HEK293 (cell line): ENCODE measurements around the gene PHETA1.

Experiments
- CTCF ChIP-seq: fragments of 450-650 bp; formaldehyde crosslinking; IDR thresholded peaks from 2 replicates; pipeline ENCODE4 v1.5.1; 2016; ENCODE audit warnings: missing biosample characterization, missing genetic modification characterization
- MEIS1 ChIP-seq: sonication (generic); formaldehyde crosslinking; IDR thresholded peaks from 2 replicates; pipeline ENCODE4 v1.8.1; 2022; ENCODE audit warnings: missing genetic modification reagents, mild to moderate bottlenecking, borderline replicate concordance
- OSR2 ChIP-seq: fragments of 450-650 bp; formaldehyde crosslinking; IDR thresholded peaks from 2 replicates; pipeline ENCODE4 v1.5.1; 2016; ENCODE audit warnings: missing biosample characterization, missing genetic modification characterization
- PRDM4 ChIP-seq: fragments of 450-650 bp; formaldehyde crosslinking; IDR thresholded peaks from 2 replicates; pipeline ENCODE4 v1.5.1; 2017; ENCODE audit warnings: missing biosample characterization, missing genetic modification characterization
- PRDM6 ChIP-seq: fragments of 450-650 bp; formaldehyde crosslinking; IDR thresholded peaks from 2 replicates; pipeline ENCODE4 v1.5.1; 2017; ENCODE audit warnings: missing biosample characterization, missing genetic modification characterization
- REST ChIP-seq: fragments of 450-650 bp; formaldehyde crosslinking; IDR thresholded peaks from 2 replicates; pipeline ENCODE4 v1.5.1; 2016; ENCODE audit warnings: missing biosample characterization, missing genetic modification characterization
- SCRT1 ChIP-seq: fragments of 450-650 bp; formaldehyde crosslinking; IDR thresholded peaks from 2 replicates; pipeline ENCODE4 v1.5.1; 2016; ENCODE audit warnings: missing biosample characterization, missing genetic modification characterization, borderline replicate concordance
- TRIM28 ChIP-seq: IDR thresholded peaks from 2 replicates; pipeline ENCODE4 v1.6.1; 2011; ENCODE audit warnings: low read length, control low read depth, borderline replicate concordance
- ZBTB10 ChIP-seq: fragments of 450-650 bp; formaldehyde crosslinking; IDR thresholded peaks from 2 replicates; pipeline ENCODE4 v1.5.1; 2016; ENCODE audit warnings: missing biosample characterization, missing genetic modification characterization
- ZBTB48 ChIP-seq: fragments of 450-650 bp; formaldehyde crosslinking; IDR thresholded peaks from 2 replicates; pipeline ENCODE4 v1.5.1; 2016; ENCODE audit warnings: missing biosample characterization, missing genetic modification characterization
- ZNF175 ChIP-seq: fragments of 450-650 bp; formaldehyde crosslinking; IDR thresholded peaks from 2 replicates; pipeline ENCODE4 v1.5.1; 2016; ENCODE audit warnings: missing biosample characterization, missing genetic modification characterization
- ZNF18 ChIP-seq: fragments of 450-650 bp; formaldehyde crosslinking; IDR thresholded peaks from 2 replicates; pipeline ENCODE4 v1.5.1; 2016; ENCODE audit warnings: missing biosample characterization, missing genetic modification characterization
- ZNF211 ChIP-seq: fragments of 450-650 bp; formaldehyde crosslinking; IDR thresholded peaks from 2 replicates; pipeline ENCODE4 v1.5.1; 2016; ENCODE audit warnings: low read depth, missing biosample characterization, missing genetic modification characterization
- ZNF214 ChIP-seq: fragments of 450-650 bp; formaldehyde crosslinking; IDR thresholded peaks from 2 replicates; pipeline ENCODE4 v1.5.1; 2017; ENCODE audit warnings: missing biosample characterization, mild to moderate bottlenecking, missing genetic modification characterization, borderline replicate concordance
- ZNF248 ChIP-seq: fragments of 450-650 bp; formaldehyde crosslinking; IDR thresholded peaks from 2 replicates; pipeline ENCODE4 v1.5.1; 2017; ENCODE audit warnings: missing biosample characterization, missing genetic modification characterization
- ZNF274 ChIP-seq, 2 experiments: fragments of 200-500 bp in 1 of 2; fragments of 450-650 bp in 1 of 2; sonication (Bioruptor generic) in 1 of 2; formaldehyde crosslinking in 1 of 2; IDR thresholded peaks; 2 replicates each; pipeline versions ENCODE4 v1.5.1 to v1.6.1; 2014 to 2016; ENCODE audit warnings: borderline replicate concordance in 1 of 2, inconsistent platforms in 1 of 2, low read length in 1 of 2, missing biosample characterization in 1 of 2, missing genetic modification characterization in 1 of 2
- ZNF416 ChIP-seq: fragments of 450-650 bp; formaldehyde crosslinking; IDR thresholded peaks from 2 replicates; pipeline ENCODE4 v1.5.1; 2016; ENCODE audit warnings: missing biosample characterization, missing genetic modification characterization
- ZNF585B ChIP-seq: fragments of 450-650 bp; formaldehyde crosslinking; IDR thresholded peaks from 2 replicates; pipeline ENCODE4 v1.5.1; 2016; ENCODE audit warnings: missing biosample characterization, missing genetic modification characterization
- ZNF600 ChIP-seq: fragments of 450-650 bp; formaldehyde crosslinking; IDR thresholded peaks from 2 replicates; pipeline ENCODE4 v1.5.1; 2016; ENCODE audit warnings: missing biosample characterization, missing genetic modification characterization
- ZNF624 ChIP-seq: fragments of 450-650 bp; formaldehyde crosslinking; IDR thresholded peaks from 2 replicates; pipeline ENCODE4 v1.5.1; 2017; ENCODE audit warnings: missing biosample characterization, missing genetic modification characterization
- ZSCAN23 ChIP-seq: fragments of 450-650 bp; formaldehyde crosslinking; IDR thresholded peaks from 2 replicates; pipeline ENCODE4 v1.5.1; 2016; ENCODE audit warnings: missing biosample characterization, missing genetic modification characterization

Gene PHETA1

GRCh38 chr12:111405149-111405858 lies 36.4 kb upstream of the PHETA1 start (continued):
- TF ChIP-seq ZNF600 (tag by site-specific recombination) (no peak), PRDM4 (tag by site-specific recombination) (peak; percentile 74), REST (tag by site-specific recombination) (no peak), MEIS1 (CRISPR knock-in tag) (no peak), ZNF416 (tag by site-specific recombination) (no peak), ZNF585B (tag by site-specific recombination) (no peak), ZNF274 (IDR thresholded peaks at IDR 0.05; ENCODE audit: low read length) (no peak), ZNF274 (tag by site-specific recombination; IDR thresholded peaks at IDR 0.05; ENCODE audit: borderline replicate concordance) (no peak), ZNF18 (tag by site-specific recombination) (no peak), ZNF248 (tag by site-specific recombination) (no peak), ZNF624 (tag by site-specific recombination) (no peak), ZBTB10 (tag by site-specific recombination) (peak; percentile 68), CTCF (peak; percentile 98), ZBTB48 (no peak), SCRT1 (tag by site-specific recombination) (no peak), ZNF175 (no peak), OSR2 (tag by site-specific recombination) (no peak), TRIM28 (no peak), ZNF211 (tag by site-specific recombination) (no peak), ZSCAN23 (tag by site-specific recombination) (peak; percentile 67; the same call in 1 of the 2 replicates), PRDM6 (tag by site-specific recombination) (no peak), ZNF214 (tag by site-specific recombination) (no peak)
